Endothelial cell of umbilical vein (primary cell): Measurements from ENCODE around the gene FREM3. TPM values are rescaled to one million over a fixed set of nuclear protein-coding genes. Genes with fewer than 3 reads are reported as not detected.

Experiments used
- BruUV-seq: library from RNA; stranded (reverse); fragments of 400-500 nt; replicated peaks from 2 replicates; lab custom pipeline; 2021; lab: Mats Ljungman, UMichigan
- CTCF ChIA-PET: fragments of 300-600, 350-600 bp; sonication (Branson Sonifier 250); formaldehyde crosslinking; loops from one replicate; lab custom pipeline; 2021; ENCODE audit warnings: antibody characterized with exemption, inconsistent platforms; lab: Charles Lee
- POLR2A ChIA-PET: fragments of 300-600, 350-600 bp; sonication (Branson Sonifier 250); formaldehyde crosslinking; loops from one replicate; lab custom pipeline; 2021; ENCODE audit warnings: antibody characterized with exemption, inconsistent platforms; lab: Charles Lee
- DNase-seq: peaks from one replicate; pipeline ENCODE4 v3.0.0-alpha.2; 2011; ENCODE audit warnings: low read depth, low spot score
- FAIRE-seq: peaks from 2 replicates; lab custom pipeline; 2011; peaks lifted over from hg19 to GRCh38; lab: Jason Lieb, UNC
- H2AFZ ChIP-seq: 2 replicates; pipeline ENCODE4 v1.6.0; 2012; ENCODE audit warnings: low read depth, low read length, control low read depth, inconsistent platforms
- H3K27ac ChIP-seq: 2 replicates; pipeline ENCODE4 v1.5.1; 2011; ENCODE audit warnings: low read depth, mild to moderate bottlenecking, control low read depth, low read length, moderate library complexity; ENCODE audit not compliant: insufficient read depth
- H3K27me3 ChIP-seq, 2 experiments: 2 replicates each; pipeline versions ENCODE4 v1.6.0 to v1.6.1; 2011; ENCODE audit warnings: low read length in 2 of 2, mixed read lengths in 1 of 2; ENCODE audit not compliant: control insufficient read depth in 2 of 2, insufficient read depth in 2 of 2
- H3K36me3 ChIP-seq, 2 experiments: 2 replicates in 1 of 2; 3 replicates in 1 of 2; pipeline ENCODE4 v1.5.1; 2011; ENCODE audit warnings: low read length in 2 of 2, mild to moderate bottlenecking in 1 of 2, moderate library complexity in 1 of 2; ENCODE audit not compliant: control insufficient read depth in 2 of 2, insufficient read depth in 2 of 2; ENCODE audit errors: extremely low read depth in 1 of 2
- H3K4me1 ChIP-seq: 3 replicates; pipeline ENCODE4 v1.5.1; 2011; ENCODE audit warnings: mild to moderate bottlenecking, low read length; ENCODE audit not compliant: control insufficient read depth, insufficient read depth; ENCODE audit errors: extremely low read depth
- H3K4me2 ChIP-seq: 2 replicates; pipeline ENCODE4 v1.6.1; 2011; ENCODE audit warnings: low read length, control low read depth, mixed read lengths; ENCODE audit not compliant: insufficient read depth
- H3K4me3 ChIP-seq, 3 experiments: fragments of 200-600 bp in 1 of 3; sonication (generic), shearing (Covaris generic) in 1 of 3; replicated peaks in 1 of 3; 2 replicates each; pipeline ENCODE4 v1.5.1; 2011 to 2016; ENCODE audit warnings: control low read depth in 3 of 3, low read length in 3 of 3, mild to moderate bottlenecking in 2 of 3, inconsistent platforms in 1 of 3, low read depth in 1 of 3, moderate library complexity in 1 of 3; ENCODE audit not compliant: insufficient read depth in 1 of 3
- H3K79me2 ChIP-seq: 2 replicates; pipeline ENCODE4 v1.6.0; 2012; ENCODE audit warnings: low read length, inconsistent platforms; ENCODE audit not compliant: control insufficient read depth, insufficient read depth
- H3K9ac ChIP-seq: replicated peaks from 2 replicates; pipeline ENCODE3; 2011; ENCODE audit warnings: low read length, control low read depth; ENCODE audit not compliant: insufficient read depth; ENCODE audit errors: extremely low read depth
- H3K9me1 ChIP-seq: replicated peaks from 3 replicates; pipeline ENCODE4 v1.6.0; 2011; ENCODE audit warnings: mild to moderate bottlenecking, low read length; ENCODE audit not compliant: control insufficient read depth, insufficient read depth; ENCODE audit errors: extremely low read depth
- H3K9me3 ChIP-seq: replicated peaks from 2 replicates; pipeline ENCODE4 v1.5.1; 2012; ENCODE audit warnings: low read length, inconsistent platforms; ENCODE audit not compliant: control insufficient read depth, insufficient read depth
- H4K20me1 ChIP-seq: replicated peaks from 2 replicates; pipeline ENCODE3; 2011; ENCODE audit warnings: mild to moderate bottlenecking, low read length; ENCODE audit not compliant: control insufficient read depth, insufficient read depth; ENCODE audit errors: extremely low read depth
- CTCF ChIP-seq, 2 donors: IDR thresholded peaks; 1 replicate in 1 of 2; 2 replicates in 1 of 2; pipeline ENCODE4 v1.5.1; 2011; ENCODE audit warnings: low read length in 2 of 2, mild to moderate bottlenecking in 2 of 2, moderate library complexity in 2 of 2, control low read depth in 1 of 2, inconsistent platforms in 1 of 2, low read depth in 1 of 2; ENCODE audit not compliant: insufficient read depth in 1 of 2; ENCODE audit errors: extremely low read depth in 1 of 2
- EZH2 ChIP-seq: IDR thresholded peaks from 2 replicates; pipeline ENCODE4 v1.6.1; 2012; ENCODE audit warnings: borderline replicate concordance, low read depth, mild to moderate bottlenecking, moderate library complexity, low read length, inconsistent platforms; ENCODE audit not compliant: severe bottlenecking
- FOS ChIP-seq: IDR thresholded peaks from 2 replicates; pipeline ENCODE4 v1.6.1; 2011; ENCODE audit warnings: mild to moderate bottlenecking, low read length, moderate library complexity, borderline replicate concordance; ENCODE audit not compliant: insufficient read depth
- GATA2 ChIP-seq: IDR thresholded peaks from 2 replicates; pipeline ENCODE4 v1.7.0; 2011; ENCODE audit warnings: low read depth, mild to moderate bottlenecking, moderate library complexity, mixed read lengths, low read length; ENCODE audit not compliant: insufficient read length, insufficient read depth
- JUN ChIP-seq: IDR thresholded peaks from 2 replicates; pipeline ENCODE4 v1.6.1; 2011; ENCODE audit warnings: borderline replicate concordance, low read depth; ENCODE audit not compliant: insufficient read length, insufficient read depth
- MAX ChIP-seq: IDR thresholded peaks from 2 replicates; pipeline ENCODE4 v1.6.1; 2011; ENCODE audit not compliant: insufficient read depth, insufficient read length
- MYC ChIP-seq: IDR thresholded peaks from one replicate; pipeline ENCODE4 v1.6.1; 2011; ENCODE audit warnings: mild to moderate bottlenecking, low read depth, low read length
- POLR2A ChIP-seq: IDR thresholded peaks from 2 replicates; pipeline ENCODE4 v1.6.1; 2012; ENCODE audit warnings: low read depth, mild to moderate bottlenecking, control low read depth, low read length
- POLR2AphosphoS5 ChIP-seq: IDR thresholded peaks from 2 replicates; pipeline ENCODE4 v1.6.1; 2012; ENCODE audit warnings: low read depth, mild to moderate bottlenecking, control low read depth, low read length, moderate library complexity; ENCODE audit not compliant: insufficient read depth
- dilution Hi-C: fragments of 300-500 bp; cut with MboI; formaldehyde crosslinking; loops from one replicate; pipeline ENCODE4 v1.15.0; 2019; ENCODE audit warnings: low sequenced_read_pairs; ENCODE audit not compliant: extremely low pct_ligation_motif_present
- intact Hi-C: fragments of 100-400 bp; cut with micrococcal nuclease; formaldehyde crosslinking; loops from one replicate; pipeline ENCODE4 v1.10.0; 2022
- polyA plus RNA-seq, 4 experiments: library from polyadenylated mRNA; depleted of rRNA in 3 of 4; stranded (reverse) in 3 of 4; unstranded in 1 of 4; fragments of >200 nt; gene quantifications; 2 replicates each; pipeline versions ENCODE4 v1.2.1 to v1.2.3, GENCODE V29; 2011 to 2012; ENCODE audit warnings: missing spikeins in 1 of 4
- total RNA-seq: library from RNA; stranded (reverse); gene quantifications from 2 replicates; pipeline ENCODE4 v1.2.3, GENCODE V29; 2021

The FREM3 gene
- total and polyA plus RNA-seq, 2 donors (not counting 3 experiments of a cell fraction or from before 2014, with no cell fraction given): 0.04 to 0.08 TPM

- H3K9me3 ChIP-seq: no peaks in the 10 kb centered on the region
- dilution Hi-C loops: no loop called here
- POLR2A ChIA-PET: no interaction called here
- no peaks in the 10 kb centered on the region for H3K27me3 ChIP-seq
- H3K79me2 ChIP-seq: no peaks in the 10 kb centered on the region
- intact Hi-C loops: no loop called here
- H3K9me1 ChIP-seq: no peaks in the 10 kb centered on the region
- TF ChIP-seq EZH2 (no peak), MYC (no peak), POLR2A (no peak), GATA2 (no peak), CTCF (IDR thresholded peaks at IDR 0.05; ENCODE audit: extremely low read depth in 1 of 2, insufficient read depth in 1 of 2, low read depth in 1 of 2, low read length in 2 of 2) (no peak), POLR2AphosphoS5 (no peak), FOS (no peak), JUN (no peak), MAX (no peak)
- H2AFZ ChIP-seq: no peak overlapping the region
- peaks cover 3% of the 10 kb centered on the region for H3K4me1 ChIP-seq
- BruUV-seq: no TSS peak
- no peaks in the 10 kb centered on the region for H3K36me3 ChIP-seq
- no peak for FAIRE-seq
- no peaks in the 10 kb centered on the region for H4K20me1 ChIP-seq
- no peak overlapping the region for H3K9ac ChIP-seq
- H3K27ac ChIP-seq: no peak overlapping the region
- CTCF ChIA-PET: no interaction called here
- no peak overlapping the region for H3K4me2 ChIP-seq
- no peak for DNase-seq
- no peak overlapping the region for H3K4me3 ChIP-seq
These were observed 57.1 kb downstream of the FREM3 start for GRCh38 chr4:143643399-143643798.
